ENCODE measurements around the gene LPCAT1.
"Not testable (repeated sequence)": the region's sequence is repeated elsewhere in the genome, so short reads cannot be mapped to it uniquely, and the experiment has no call there.

DNA sequence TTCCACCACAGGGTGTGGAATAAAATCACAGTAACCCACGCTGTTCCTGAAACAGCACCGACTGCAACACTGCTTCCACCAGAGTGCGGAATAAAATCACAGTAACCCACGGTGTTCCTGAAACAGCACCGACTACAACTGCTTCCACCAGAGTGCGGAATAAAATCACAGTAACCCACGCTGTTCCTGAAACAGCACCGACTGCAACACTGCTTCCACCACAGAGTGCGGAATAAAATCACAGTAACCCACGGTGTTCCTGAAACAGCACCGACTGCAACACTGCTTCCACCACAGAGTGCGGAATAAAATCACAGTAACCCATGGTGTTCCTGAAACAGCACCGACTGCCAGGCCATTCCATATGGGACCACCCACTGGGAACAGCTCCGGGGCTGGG is 18.7 kb downstream of the LPCAT1 start:
- TF ChIP-seq NFYB (CRISPR knock-in tag; IDR thresholded peaks at IDR 0.05); RFX5 (IDR thresholded peaks at IDR 0.05; ENCODE audit: low read depth, low read length): not testable (repeated sequence)
- TF ChIP-seq, protein P1, sequence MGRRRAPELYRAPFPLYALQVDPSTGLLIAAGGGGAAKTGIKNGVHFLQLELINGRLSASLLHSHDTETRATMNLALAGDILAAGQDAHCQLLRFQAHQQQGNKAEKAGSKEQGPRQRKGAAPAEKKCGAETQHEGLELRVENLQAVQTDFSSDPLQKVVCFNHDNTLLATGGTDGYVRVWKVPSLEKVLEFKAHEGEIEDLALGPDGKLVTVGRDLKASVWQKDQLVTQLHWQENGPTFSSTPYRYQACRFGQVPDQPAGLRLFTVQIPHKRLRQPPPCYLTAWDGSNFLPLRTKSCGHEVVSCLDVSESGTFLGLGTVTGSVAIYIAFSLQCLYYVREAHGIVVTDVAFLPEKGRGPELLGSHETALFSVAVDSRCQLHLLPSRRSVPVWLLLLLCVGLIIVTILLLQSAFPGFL (CRISPR knock-in tag; IDR thresholded peaks at IDR 0.05) = not testable (repeated sequence)

All from HepG2 (cell line).